Left ventricle myocardium superior (tissue), 1 donor: ENCODE results near the gene POU2F1. TPM values are rescaled to one million over a fixed set of nuclear protein-coding genes. Genes with fewer than 3 reads are reported as not detected.

Experiments
- ATAC-seq: fragments of 200-7000 bp; cut with Tn5 transposase; one replicate; pipeline ENCODE4 v1.9.1; 2020; ENCODE audit warnings: mild to moderate bottlenecking, moderate library complexity
- DNase-seq: peaks from one replicate; pipeline ENCODE4 v3.0.0-alpha.2; 2020
- intact Hi-C: fragments of 100-400 bp; cut with micrococcal nuclease; formaldehyde crosslinking; loops from one replicate; pipeline ENCODE4 v1.11.0; 2022
- total RNA-seq: library from RNA; stranded (reverse); fragmentation: NEBNext Ultra II Directional; extraction: Animal tissue kit (Norgen Biotek cat#: 25700); gene quantifications from one replicate; pipeline ENCODE4 v1.2.1, GENCODE V29; 2021
- donor health status: DM: no; HTN: yes; CAD: no; lungs with severe emphysema.

Gene POU2F1
- total RNA-seq, 1 donor from 2014 or later = 5.9 TPM

- DNase-seq = no peak
- ATAC-seq = no peak
- intact Hi-C loops = no loop called here
Observed at GRCh38 chr1:167429612-167430011, 208.9 kb downstream of the POU2F1 start.

GRCh38 chr1:167430134-167430848 is 209.6 kb downstream of the POU2F1 start:
- no peak for ATAC-seq
- intact Hi-C loops = no loop called here
- no peak for DNase-seq

- intact Hi-C loops = no loop called here
- ATAC-seq = peak; percentile 18
- DNase-seq = no peak
Observed at GRCh38 chr1:167430849-167431242, 210.2 kb downstream of the POU2F1 start.

GRCh38 chr1:167431261-167431908 is 210.7 kb downstream of the POU2F1 start:
- DNase-seq (no peak), ATAC-seq (peak; percentile 70)
- intact Hi-C loops = no loop called here

- no peak for ATAC-seq
- intact Hi-C loops = no loop called here
- no peak for DNase-seq
Observed at GRCh38 chr1:167431909-167432650, 211.4 kb downstream of the POU2F1 start.

- DNase-seq (no peak), ATAC-seq (no peak)
- intact Hi-C loops = no loop called here
Observed at GRCh38 chr1:167432780-167433179, 212.1 kb downstream of the POU2F1 start.

GRCh38 chr1:167433884-167434283 is 213.2 kb downstream of the POU2F1 start:
- no peak for ATAC-seq
- intact Hi-C loops = no loop called here

GRCh38 chr1:167434306-167434705 is 213.6 kb downstream of the POU2F1 start:
- no peak for ATAC-seq
- intact Hi-C loops = no loop called here
- no peak for DNase-seq

More at GRCh38 chr1:167433884-167434283, 213.2 kb downstream of the POU2F1 start:
- DNase-seq = no peak

GRCh38 chr1:167435484-167435883 is 214.8 kb downstream of the POU2F1 start:
- intact Hi-C loops = no loop called here
- DNase-seq (no peak), ATAC-seq (no peak)

- DNase-seq (no peak), ATAC-seq (no peak)
- intact Hi-C loops = no loop called here
Observed at GRCh38 chr1:167438171-167439138, 217.8 kb downstream of the POU2F1 start.

GRCh38 chr1:167439301-167439988 is 218.8 kb downstream of the POU2F1 start:
- intact Hi-C loops = no loop called here
- peak; percentile 38 for ATAC-seq
- DNase-seq = peak; percentile 49

- intact Hi-C loops = loop anchor here (5.0 to 10.0 kb wide), 2 partner anchors 173 to 366 kb away; no protein-coding TSS in a partner anchor
- no peak for ATAC-seq
- DNase-seq = no peak
Observed at GRCh38 chr1:167440345-167440744, 219.7 kb downstream of the POU2F1 start.

- ATAC-seq = no peak
- intact Hi-C loops = loop anchor here (5.0 to 10.0 kb wide), 2 partner anchors 173 to 366 kb away; no protein-coding TSS in a partner anchor
- no peak for DNase-seq
Observed at GRCh38 chr1:167440776-167441175, 220.1 kb downstream of the POU2F1 start.

- ATAC-seq = no peak
- DNase-seq = no peak
- intact Hi-C loops = loop anchor here (5.0 to 10.0 kb wide), 2 partner anchors 174 to 366 kb away; no protein-coding TSS in a partner anchor
Observed at GRCh38 chr1:167441222-167441621, 220.5 kb downstream of the POU2F1 start.

- ATAC-seq (peak; percentile 97), DNase-seq (peak; percentile 94)
- intact Hi-C loops = loop anchor here (5.0 to 10.0 kb wide), 2 partner anchors 175 to 367 kb away; no protein-coding TSS in a partner anchor
Observed at GRCh38 chr1:167442142-167442848, 221.6 kb downstream of the POU2F1 start.

- DNase-seq = no peak
- intact Hi-C loops = loop anchor here (5.0 to 10.0 kb wide), 2 partner anchors 176 to 368 kb away; no protein-coding TSS in a partner anchor
- no peak for ATAC-seq
Observed at GRCh38 chr1:167442854-167443565, 222.3 kb downstream of the POU2F1 start.

- intact Hi-C loops = loop anchor here (5.0 to 10.0 kb wide), 2 partner anchors 176 to 369 kb away; no protein-coding TSS in a partner anchor
- DNase-seq = no peak
- no peak for ATAC-seq
Observed at GRCh38 chr1:167443757-167444156, 223.1 kb downstream of the POU2F1 start.
